GM18519 (cell line): Measurements from ENCODE around the gene RAB40C.
A peak's percentile ranks its signal among the peaks of the same experiment; 100 is the strongest.

ENCODE experiments used
- ATAC-seq: cut with Tn5 transposase; IDR thresholded peaks from one replicate; pipeline ENCODE4 v1.9.1; 2021; ENCODE audit warnings: mild to moderate bottlenecking, moderate library complexity; ENCODE audit not compliant: unreplicated experiment, low FRiP score

Gene RAB40C

DNA sequence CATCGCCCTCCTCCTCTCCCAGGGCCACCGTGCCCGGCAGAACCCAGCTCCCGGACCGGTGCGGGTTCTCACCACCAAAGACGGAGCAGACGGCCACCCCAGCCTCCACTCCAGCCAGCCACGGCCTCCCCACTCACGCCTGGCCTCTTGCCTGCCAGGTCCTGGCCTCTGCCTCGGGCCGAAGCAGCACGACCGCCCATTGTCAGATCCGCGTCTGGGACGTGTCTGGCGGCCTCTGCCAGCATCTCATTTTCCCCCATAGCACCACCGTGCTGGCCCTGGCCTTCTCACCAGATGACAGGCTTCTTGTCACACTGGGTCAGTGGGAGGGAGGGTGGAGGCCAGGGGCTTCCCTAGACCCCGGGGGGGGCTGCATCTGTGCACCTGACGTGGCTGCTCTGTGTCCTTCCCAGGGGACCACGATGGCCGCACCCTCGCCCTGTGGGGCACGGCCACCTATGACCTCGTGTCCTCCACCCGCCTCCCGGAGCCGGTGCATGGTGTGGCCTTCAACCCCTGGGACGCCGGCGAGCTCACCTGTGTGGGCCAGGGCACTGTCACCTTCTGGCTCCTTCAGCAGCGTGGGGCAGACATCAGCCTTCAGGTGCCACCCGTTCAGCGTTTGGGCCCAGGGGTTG is 71.4 kb downstream of the RAB40C start:
- ATAC-seq: no peak

DNA sequence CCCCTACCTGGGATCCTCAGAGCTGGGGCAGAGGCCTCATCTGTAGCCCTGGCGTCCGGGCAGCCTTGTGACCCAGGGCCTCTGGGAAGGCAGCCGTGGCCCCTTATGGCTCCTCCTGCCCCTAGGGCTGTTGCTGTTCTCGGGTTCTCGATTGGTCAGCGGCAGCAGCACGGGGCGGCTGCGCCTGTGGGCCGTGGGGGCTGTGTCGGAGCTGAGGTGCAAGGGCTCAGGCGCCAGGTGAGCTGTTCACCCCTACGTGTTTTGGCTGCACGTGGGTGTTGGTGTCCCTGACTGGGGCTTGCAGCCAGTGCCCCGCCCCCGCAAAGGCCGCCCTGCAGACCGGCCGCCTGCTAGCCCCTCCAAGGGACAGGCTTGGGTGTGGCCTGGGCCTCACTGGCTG is 72.2 kb downstream of the RAB40C start:
- ATAC-seq: no peak

DNA sequence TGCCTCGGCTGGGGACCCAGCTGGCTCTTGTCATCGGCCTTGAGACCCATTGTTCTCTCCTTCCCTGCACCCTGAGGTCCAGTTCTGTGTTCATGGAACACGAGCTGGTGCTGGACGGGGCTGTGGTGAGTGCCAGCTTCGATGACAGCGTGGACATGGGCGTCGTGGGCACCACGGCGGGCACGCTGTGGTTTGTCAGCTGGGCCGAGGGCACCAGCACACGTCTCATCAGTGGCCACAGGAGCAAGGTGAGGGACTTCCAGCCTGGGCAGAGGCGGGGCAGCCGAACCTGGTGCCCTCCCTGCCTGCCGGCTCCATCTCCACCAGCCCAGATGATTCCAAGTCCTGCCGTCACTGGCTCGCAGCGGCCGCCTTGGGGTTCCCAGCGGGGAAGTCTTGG is 72.7 kb downstream of the RAB40C start:
- no peak for ATAC-seq

DNA sequence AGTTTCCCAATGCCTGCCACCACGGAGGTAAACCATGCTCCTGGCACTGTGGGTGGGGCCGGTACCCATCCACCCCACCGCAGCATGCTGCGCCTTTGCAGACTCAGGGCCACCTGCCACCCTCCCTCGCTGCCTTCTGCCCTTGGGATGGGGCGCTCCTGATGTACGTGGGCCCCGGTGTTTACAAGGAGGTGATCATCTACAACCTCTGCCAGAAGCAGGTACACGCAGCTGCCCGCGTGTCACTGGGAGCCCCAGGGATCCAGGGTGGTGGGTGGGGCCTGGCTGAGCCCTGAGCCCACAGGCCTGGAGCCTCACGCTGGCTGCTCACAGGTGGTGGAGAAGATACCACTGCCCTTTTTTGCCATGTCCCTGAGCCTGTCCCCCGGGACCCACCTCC is 76.7 kb downstream of the RAB40C start:
- ATAC-seq: no peak

DNA sequence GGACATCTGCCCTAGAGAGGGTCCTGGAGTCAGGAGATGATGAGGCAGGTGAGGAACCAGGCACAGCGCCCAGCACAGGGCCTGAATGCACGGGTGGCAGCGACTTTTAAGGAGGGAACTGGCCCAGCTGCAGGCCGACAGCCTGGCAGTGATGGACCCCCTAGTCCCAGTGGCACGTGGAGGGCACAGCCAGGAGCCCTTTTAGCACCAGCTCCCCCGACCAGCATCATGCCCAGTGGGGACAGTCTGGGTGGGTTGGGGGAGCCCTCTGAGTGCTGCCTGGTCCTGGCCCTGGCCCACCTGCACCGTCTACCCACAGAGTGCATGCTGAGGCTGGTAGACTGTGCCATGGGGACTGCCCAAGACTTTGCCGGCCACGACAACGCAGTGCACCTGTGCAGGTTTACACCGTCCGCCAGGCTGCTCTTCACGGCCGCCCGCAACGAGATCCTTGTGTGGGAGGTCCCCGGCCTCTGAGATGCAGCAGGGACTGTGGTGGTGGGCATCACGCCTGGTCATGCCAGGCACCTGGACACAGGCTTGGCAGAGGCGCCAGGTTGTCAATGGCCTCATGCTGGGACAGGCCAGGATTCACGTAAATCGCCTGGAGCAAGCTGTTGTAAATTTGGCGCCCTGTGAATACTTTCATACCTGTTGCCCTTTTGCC is 77.4 kb downstream of the RAB40C start:
- ATAC-seq: no peak

DNA sequence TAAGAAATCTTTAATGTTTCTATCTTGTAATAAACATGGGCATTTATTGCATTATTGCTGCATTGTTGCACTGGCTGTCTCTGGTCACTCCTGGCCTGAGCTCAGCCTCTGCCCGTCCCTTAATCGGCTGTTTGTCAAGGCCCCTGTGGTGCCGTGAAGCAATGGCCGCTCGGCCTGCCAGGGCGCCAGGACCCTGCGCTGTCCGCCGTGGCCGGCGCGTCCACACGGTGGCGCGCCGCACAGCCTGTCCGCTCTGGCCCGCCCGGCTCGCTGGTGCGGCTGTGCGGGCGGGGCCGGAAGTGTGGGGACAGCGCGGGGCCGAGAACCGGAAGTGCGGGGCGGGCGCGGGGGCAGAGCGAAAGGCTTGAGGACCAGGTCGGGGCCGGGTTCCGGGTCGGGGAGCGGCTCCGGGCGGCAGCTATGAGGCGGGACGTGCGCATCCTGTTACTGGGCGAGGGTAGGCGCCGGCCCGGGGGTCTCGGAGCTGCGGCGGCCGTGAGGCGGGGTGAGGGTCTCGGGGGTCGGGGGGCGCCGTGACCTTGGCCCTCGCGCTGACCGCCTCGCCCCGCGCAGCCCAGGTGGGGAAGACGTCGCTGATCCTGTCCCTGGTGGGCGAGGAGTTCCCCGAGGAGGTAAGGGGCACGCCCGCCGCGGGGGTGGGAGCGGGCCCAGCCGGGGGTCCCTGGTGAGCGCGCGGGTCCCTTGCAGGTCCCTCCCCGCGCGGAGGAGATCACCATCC is 78.1 kb downstream of the RAB40C start, which contains the start of gene RHOT2:
Gene RHOT2 (plus strand): TSS at position 353 of the 739 bp plus-strand sequence. CDS start 68 bp downstream, at position 421.
- ATAC-seq: peak; percentile 68

DNA sequence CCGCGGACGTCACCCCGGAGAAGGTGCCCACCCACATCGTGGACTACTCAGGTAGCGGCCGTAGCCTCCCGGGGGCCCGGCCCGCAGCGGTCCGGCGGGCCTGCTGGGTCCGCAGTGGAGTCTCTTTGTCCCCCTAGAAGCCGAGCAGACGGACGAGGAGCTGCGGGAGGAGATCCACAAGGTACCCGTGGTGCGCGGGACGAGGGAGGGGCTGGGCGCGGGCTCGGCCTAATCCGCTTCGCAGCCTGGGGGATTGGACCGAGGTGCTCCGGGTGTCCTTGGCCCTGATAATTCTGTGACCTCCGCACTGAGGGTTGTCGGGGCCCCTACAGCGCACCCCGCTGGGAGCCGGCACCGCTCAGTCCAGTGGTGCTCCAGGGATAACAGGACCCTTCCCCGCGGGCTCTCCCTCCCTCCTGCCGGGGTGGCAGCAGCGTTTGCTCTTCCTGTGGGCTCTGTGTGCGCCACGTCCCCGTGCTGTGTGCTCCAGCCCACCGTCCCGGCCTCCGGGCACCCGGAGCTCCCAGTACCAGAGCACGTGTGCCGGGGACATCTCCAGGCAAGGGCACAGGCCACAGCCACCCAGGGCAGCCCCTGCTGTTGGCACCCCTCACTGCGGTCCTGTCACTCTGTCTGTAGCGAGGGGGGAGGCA is 78.8 kb downstream of the RAB40C start:
- ATAC-seq: no peak

DNA sequence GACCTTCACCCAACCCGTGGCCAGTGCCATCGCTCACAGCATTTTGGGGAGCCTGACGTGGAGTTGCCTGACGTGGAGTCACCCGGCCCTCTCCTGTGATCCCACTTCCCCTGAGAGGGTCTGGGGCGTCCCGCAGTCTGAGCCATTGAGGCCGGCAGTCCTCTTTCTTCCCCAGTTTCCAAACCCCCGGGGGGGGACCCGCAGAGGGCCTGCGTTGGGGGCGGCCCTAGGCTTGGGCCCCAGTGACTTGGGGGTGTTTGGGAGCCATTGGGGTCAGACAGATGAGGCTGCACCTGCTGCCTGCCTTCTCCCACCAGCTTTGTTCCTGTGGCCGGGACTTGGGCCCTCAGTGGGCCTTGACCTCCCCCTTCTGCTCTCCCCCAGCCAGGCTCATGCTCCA is 79.8 kb downstream of the RAB40C start:
- no peak for ATAC-seq

DNA sequence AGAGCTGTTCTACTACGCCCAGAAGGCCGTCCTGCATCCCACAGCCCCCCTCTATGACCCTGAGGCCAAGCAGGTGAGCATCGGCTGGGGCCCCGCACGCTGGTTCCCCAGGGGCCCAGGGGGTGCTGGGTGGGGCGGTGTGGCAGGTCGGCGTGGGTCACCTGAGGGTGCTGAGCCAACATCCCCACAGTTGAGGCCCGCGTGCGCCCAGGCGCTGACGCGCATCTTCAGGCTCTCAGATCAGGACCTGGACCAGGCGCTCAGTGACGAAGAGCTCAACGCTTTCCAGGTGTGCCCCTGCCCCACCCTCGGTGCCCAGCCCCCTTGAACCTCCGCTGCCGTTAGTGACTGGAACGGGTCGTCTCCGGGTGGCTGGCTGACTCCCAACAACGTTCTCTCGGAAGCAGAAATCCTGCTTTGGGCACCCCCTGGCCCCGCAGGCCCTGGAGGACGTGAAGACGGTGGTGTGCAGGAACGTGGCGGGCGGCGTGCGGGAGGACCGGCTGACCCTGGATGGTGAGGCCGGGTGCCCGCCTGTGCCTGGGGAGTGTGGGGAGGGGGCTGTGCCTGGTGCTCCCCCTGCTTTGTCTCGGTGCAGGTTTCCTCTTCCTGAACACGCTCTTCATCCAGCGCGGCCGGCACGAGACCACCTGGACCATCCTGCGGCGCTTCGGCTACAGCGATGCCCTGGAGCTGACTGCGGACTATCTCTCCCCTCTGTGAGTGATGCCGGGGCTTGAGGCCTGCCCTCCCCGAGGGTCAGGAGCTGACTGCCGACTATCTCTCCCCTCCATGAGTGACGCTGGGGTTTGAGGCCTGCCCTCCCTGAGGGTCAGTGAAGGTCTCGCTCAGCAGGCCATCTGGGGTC is 80.9 kb downstream of the RAB40C start:
- ATAC-seq: no peak

DNA sequence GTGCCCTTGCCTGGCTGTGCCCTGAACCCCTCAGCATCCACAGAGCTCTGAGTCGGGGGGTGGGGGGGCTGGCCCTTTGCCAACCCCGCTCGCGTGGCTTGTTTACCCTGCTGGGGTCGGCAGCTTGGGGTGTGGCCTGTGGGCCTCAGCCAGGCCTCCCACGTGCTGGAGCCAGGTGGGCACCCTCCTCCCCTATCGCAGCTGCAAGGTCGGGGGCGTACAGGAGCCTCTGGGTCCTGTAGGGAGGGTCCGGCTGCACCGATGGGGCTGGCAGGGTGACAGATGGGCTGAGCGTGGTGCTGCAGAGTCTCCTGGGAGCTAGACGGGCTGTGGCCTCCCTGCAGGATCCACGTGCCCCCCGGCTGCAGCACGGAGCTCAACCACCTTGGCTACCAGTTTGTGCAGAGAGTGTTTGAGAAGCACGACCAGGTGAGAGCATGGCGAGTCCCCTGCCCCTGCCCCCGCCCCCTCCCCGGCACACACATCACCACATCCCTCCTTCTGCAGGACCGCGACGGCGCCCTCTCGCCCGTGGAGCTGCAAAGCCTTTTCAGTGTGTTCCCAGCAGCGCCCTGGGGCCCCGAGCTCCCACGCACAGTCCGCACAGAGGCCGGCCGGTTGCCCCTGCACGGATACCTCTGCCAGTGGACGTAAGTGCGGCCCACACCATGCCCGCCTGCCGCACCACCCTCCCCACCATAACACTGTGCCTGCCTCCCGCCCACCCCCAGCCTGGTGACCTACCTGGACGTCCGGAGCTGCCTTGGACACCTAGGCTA is 81.7 kb downstream of the RAB40C start:
- no peak for ATAC-seq

DNA sequence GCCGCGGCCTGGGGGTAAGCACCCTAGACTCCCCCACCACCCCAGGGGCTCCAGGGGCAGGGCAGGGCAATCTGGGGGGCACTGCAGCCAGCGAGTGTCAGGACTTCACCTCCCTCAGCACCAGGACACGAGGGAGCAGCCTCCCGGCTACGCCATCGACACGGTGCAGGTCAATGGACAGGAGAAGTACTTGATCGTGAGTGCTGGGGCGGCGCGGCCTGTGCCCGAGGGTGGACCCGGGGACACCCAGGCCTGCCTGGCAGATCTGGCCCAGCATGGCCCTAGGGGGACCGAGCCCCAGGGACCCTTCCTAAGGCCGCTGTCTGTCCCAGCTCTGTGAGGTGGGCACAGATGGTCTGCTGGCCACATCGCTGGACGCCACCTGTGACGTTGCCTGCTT is 82.5 kb downstream of the RAB40C start:
- no peak for ATAC-seq

DNA sequence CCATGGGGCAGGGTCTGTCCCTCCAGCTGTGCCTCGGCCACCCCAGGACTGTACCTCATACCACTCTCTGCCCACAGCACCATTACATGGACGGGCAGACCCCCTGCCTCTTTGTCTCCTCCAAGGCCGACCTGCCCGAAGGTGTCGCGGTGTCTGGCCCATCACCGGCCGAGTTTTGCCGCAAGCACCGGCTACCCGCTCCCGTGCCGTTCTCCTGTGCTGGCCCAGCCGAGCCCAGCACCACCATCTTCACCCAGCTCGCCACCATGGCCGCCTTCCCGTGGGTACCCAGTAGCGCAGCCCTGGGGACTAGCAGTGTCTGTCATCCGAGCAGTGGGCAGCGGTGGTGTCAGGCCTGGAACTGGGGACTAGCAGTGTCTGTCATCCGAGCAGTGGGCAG is 83.0 kb downstream of the RAB40C start:
- ATAC-seq: no peak

DNA sequence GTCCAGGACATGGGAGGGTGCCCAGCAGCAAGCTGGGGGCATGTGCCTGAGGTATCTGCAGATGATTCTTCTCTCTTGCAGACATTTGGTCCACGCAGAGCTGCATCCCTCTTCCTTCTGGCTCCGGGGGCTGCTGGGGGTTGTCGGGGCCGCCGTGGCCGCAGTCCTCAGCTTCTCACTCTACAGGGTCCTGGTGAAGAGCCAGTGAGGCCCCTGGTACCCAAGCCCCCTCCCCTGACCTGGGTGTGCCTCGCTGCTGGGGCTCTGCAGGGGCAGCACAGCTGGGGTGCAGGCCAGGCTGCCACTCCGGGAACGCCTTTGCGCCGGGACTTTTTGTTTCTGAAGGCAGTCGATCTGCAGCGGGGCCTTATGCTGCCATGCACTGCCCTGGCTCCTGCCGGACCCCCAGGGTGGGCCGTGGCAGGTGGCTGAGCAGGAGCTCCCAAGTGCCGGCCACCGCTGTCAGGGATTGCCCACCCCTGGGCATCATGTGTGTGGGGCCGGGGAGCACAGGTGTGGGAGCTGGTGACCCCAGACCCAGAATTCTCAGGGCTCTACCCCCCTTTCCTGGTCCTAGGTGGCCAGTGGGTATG is 83.6 kb downstream of the RAB40C start:
- no peak for ATAC-seq

DNA sequence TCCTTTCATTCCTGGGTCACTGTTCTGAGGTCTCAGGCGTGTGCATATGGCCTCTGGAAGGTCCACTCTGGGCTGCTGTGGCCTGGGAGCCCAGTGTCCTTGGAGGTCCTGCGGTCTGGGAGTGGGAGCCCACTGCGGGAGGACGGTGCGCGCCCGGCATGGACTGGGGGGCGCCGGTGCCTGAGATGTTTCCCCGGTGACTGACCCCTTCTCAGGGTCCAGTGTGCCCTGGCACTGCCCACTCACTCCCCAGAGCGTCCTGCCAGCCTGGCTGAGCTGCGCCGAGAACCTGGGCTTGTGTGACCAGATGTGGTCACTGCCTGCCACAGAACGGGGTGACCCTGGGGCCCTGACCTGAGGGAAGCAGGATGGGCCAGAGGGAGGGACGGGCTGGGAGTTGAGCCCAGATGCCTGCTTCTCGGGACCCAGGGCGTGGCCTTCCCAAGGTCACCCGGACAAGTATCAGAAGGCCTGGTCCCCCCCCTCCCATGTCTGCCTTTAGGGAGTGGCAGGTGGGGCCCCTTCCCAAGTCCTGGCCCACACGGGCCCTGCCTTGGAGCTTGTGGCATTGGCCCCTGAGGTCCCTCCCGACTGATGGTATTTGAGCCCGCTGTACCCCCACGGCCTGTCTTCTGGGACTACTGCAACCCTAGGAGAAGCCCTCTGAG is 84.5 kb downstream of the RAB40C start:
- ATAC-seq: no peak

DNA sequence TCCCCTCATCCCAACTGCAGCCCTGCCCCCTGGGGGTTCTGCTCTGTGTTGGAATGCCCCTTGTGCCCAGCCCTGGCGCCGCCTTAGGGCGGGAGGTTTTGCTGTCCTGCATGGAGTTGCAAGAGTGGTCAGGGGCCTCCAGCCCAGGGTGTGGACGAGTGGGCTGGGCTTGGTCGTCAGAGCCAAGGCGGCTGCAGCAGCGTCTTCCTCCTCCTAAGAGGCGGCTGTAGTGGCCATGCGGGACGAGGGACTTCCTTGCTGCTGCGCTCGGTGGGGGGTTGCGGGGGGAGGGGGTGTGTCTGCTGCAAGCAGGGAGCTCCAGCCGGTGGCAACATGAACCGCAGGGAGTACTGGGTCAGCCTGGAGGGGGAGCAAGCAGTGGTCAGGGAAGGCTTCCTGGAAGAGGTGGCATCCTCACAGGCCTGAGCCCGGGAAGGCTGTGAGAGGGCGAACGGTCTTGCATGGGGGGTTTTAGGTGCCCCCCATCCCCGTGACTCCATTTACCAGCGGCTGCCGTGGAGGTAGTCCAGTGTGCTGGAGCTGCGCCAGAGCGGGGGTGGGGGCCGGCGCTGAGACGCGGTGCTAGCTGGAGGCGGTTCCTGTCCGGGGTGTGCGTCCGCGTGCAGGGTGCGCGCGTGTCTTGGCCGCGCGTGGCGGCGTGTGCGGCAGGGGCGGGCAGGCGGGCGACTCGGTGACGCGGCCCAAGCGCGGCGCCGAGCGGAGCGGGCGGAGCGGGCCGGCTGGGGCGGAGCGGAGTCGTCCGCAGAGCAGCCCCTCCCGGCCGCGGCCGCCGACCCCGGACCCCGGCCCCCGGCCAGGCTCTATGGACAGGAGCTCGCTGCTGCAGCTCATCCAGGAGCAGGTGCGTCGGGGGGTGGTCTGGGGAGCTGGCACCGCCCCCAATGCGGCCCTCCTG is 85.4 kb downstream of the RAB40C start, which contains the start of gene RHBDL1:
Gene RHBDL1 (plus strand): TSS at position 704 of the 916 bp plus-strand sequence. CDS start 120 bp downstream, at position 824.
- ATAC-seq: no peak

DNA sequence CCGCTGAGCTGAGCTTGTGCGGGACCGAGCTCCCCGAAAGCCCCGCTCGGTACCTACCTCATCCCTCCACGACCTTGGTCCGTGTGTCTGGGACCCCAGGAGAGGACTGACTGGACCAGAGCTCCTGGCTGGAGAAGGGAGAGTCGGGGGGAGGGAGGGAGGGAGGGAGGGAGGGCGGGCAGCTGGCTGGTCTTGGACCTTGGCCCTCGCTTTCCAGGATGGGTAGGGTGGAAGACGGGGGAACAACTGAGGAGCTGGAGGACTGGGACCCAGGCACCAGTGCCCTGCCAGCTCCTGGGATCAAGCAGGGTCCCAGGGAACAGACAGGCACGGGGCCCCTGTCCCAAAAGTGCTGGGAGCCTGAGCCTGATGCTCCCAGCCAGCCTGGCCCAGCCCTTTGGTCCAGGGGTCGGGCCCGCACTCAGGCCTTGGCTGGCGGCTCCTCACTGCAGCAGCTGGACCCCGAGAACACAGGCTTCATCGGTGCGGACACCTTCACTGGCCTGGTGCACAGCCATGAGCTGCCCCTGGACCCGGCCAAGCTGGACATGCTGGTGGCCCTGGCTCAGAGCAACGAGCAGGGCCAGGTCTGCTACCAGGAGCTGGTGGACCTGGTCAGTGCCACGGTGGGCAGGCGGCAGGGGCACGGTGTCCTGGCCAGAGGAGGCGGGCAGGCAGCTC is 86.2 kb downstream of the RAB40C start:
- ATAC-seq: no peak

DNA sequence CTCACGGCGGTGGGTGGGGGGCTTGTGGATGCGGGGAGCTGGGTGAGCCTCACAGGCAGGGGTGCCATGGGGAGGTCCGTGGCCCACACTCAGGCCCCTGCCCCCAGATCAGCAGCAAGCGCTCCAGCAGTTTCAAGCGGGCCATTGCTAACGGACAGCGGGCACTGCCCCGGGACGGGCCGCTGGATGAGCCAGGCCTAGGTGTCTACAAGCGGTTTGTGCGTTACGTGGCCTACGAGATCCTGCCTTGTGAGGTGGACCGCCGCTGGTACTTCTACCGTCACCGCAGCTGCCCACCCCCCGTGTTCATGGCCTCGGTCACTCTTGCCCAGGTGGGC is 86.7 kb downstream of the RAB40C start:
- no peak for ATAC-seq
